ENCODE results near the gene DZANK1.
"Not testable (repeated sequence)": the region's sequence is repeated elsewhere in the genome, so short reads cannot be mapped to it uniquely, and the experiment has no call there.

DZANK1 gene
- 4.5 to 6.6 (median 6.0) reads per million in 3 donors for total RNA-seq

DNA sequence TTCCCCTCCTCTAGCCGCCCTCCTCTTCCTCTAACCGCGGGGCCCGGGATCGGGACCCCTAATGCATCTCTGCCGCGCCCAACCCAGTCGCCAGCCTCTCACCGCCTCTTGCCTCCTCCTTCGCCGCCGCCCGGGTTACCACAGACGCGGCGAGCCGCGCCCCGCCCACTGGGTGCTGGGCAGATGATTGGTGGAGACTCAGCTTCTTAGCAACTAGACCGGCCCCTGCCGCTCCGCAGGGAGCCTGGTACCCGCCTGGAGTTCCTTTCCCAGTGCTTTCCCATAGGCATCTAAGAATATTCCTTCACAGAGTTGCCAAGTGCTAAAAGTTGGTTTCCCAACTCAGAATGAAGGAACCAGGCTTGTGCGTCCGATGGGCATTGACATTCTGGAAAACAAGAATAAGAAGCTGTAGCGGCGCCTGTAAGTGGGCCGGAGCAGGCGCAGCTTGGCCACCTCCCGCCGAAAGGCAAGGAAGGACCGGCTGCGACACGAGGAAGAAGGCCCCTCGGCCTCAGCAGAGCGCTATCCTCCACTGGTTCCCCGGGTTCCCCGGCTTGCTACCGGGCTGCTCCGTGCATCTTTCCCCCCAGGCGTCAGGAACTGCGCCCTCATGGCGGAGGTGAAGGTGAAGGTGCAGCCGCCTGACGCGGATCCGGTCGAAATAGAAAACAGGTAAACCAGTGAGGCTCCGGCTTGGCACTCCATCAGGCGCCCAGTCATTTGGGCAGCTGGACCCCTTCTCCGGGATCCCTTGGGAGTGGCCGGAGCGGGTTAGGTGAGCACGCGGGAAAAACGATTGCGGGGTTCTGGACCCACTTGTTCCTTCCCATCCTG lies at the start of gene DZANK1, which contains the start of gene POLR3F:
Gene DZANK1 (minus strand): TSS at position 137 of the 837 bp plus-strand sequence. CDS start 1,672 bp downstream, outside the sequence.
Gene POLR3F (plus strand): TSS at position 497 of the 837 bp plus-strand sequence. CDS start 117 bp downstream, at position 614.
- Histone ChIP-seq H3K4me3 (ENCODE audit: insufficient read depth, low read depth, low read length, poor library complexity, severe bottlenecking) (peak within 1 kb of the TSS; percentile 72), H3K27ac (ENCODE audit: insufficient read depth, low read length, poor library complexity, severe bottlenecking) (peak within 1 kb of the TSS; percentile 86), H3K36me3 (ENCODE audit: control insufficient read depth, insufficient read depth, low read length) (peaks cover 5% of the 10 kb centered on the region), H3K27me3 (replicated peaks; ENCODE audit: control insufficient read depth, insufficient read depth, low read length, poor library complexity, severe bottlenecking) (no peaks in the 10 kb centered on the region), H3K4me1 (ENCODE audit: control insufficient read depth, insufficient read depth, low read length, poor library complexity, severe bottlenecking) (peaks cover 8% of the 10 kb centered on the region), H3K9me3 (ENCODE audit: control insufficient read depth, low read length) (no peaks in the 10 kb centered on the region)
- DNase-seq = peak; percentile 78 to 87 (median 87)

DNA sequence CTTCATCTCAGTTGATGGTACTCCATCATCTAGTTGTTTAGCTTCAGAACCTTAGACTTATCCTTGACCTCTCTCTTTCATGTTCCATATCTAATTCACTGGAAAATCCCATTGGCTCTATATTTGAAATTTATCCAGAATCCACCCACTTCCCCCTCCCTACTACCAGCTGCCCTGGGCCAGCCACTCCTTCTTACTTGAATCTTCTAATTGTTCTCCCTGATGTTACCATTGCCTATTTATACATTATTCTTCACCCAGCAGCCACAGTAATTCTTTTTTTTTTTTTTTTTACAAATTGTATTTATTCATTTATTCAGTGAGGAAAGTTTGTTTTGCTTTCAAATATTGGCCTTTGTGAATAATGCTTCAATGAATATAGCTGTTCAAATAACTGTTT lies 49.1 kb upstream of the DZANK1 start:
- Histone ChIP-seq H3K9me3 (ENCODE audit: control insufficient read depth, low read length) (no peaks in the 10 kb centered on the region), H3K27ac (ENCODE audit: insufficient read depth, low read length, poor library complexity, severe bottlenecking) (no peak overlapping the region), H3K4me3 (ENCODE audit: insufficient read depth, low read depth, low read length, poor library complexity, severe bottlenecking) (no peak overlapping the region), H3K4me1 (ENCODE audit: control insufficient read depth, insufficient read depth, low read length, poor library complexity, severe bottlenecking) (no peaks in the 10 kb centered on the region), H3K27me3 (replicated peaks; ENCODE audit: control insufficient read depth, insufficient read depth, low read length, poor library complexity, severe bottlenecking) (no peaks in the 10 kb centered on the region), H3K36me3 (ENCODE audit: control insufficient read depth, insufficient read depth, low read length) (peaks cover 40% of the 10 kb centered on the region)
- no peak for DNase-seq

DNA sequence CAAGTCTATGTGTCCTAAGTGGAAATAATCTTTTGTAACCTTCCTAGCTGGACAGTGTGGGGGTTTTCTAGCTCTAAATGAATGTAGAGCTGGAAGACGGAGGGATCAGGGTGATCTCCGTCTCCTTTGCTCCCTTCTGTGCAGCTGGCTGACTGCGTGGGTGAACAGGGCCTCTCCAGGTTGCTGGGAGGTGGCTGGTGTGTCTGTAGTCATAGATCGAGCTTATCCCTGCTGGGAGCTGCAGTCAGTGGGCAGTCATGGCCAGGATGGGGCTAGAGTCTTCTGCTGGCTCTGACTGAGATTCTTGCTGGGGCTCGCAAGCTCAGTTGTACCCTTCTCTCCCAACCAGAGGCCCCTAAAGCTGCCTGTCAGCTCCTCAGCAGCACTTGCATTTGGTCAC lies 47.3 kb upstream of the DZANK1 start:
- Histone ChIP-seq H3K27me3 (replicated peaks; ENCODE audit: control insufficient read depth, insufficient read depth, low read length, poor library complexity, severe bottlenecking) (no peaks in the 10 kb centered on the region), H3K4me1 (ENCODE audit: control insufficient read depth, insufficient read depth, low read length, poor library complexity, severe bottlenecking) (no peaks in the 10 kb centered on the region), H3K27ac (ENCODE audit: insufficient read depth, low read length, poor library complexity, severe bottlenecking) (no peak overlapping the region), H3K9me3 (ENCODE audit: control insufficient read depth, low read length) (no peaks in the 10 kb centered on the region), H3K36me3 (ENCODE audit: control insufficient read depth, insufficient read depth, low read length) (peaks cover 43% of the 10 kb centered on the region), H3K4me3 (ENCODE audit: insufficient read depth, low read depth, low read length, poor library complexity, severe bottlenecking) (no peak overlapping the region)
- no peak for DNase-seq

DNA sequence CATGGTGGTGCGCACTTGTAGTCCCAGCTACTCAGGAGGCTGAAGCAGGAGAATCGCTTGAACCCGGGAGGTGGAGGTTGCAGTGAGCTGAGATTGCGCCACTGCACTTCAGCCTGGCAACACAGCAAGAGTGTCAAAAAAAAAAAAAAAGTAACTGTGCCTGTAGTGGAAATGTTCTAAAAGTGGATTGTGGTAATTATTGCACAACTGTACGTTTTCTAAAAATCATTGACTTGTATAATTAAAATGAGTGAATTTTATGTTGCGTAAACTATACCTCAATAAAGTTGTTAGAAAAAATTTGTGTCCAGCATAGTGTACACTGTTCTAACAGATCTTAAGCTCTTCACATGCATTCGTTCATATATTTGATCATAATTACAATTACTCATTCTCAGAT lies 46.4 kb upstream of the DZANK1 start:
- Histone ChIP-seq H3K4me3 (ENCODE audit: insufficient read depth, low read depth, low read length, poor library complexity, severe bottlenecking) (no peak overlapping the region), H3K4me1 (ENCODE audit: control insufficient read depth, insufficient read depth, low read length, poor library complexity, severe bottlenecking) (peaks cover 2% of the 10 kb centered on the region), H3K27ac (ENCODE audit: insufficient read depth, low read length, poor library complexity, severe bottlenecking) (no peak overlapping the region), H3K36me3 (ENCODE audit: control insufficient read depth, insufficient read depth, low read length) (peaks cover 43% of the 10 kb centered on the region), H3K9me3 (ENCODE audit: control insufficient read depth, low read length) (no peaks in the 10 kb centered on the region), H3K27me3 (replicated peaks; ENCODE audit: control insufficient read depth, insufficient read depth, low read length, poor library complexity, severe bottlenecking) (no peaks in the 10 kb centered on the region)
- no peak for DNase-seq

DNA sequence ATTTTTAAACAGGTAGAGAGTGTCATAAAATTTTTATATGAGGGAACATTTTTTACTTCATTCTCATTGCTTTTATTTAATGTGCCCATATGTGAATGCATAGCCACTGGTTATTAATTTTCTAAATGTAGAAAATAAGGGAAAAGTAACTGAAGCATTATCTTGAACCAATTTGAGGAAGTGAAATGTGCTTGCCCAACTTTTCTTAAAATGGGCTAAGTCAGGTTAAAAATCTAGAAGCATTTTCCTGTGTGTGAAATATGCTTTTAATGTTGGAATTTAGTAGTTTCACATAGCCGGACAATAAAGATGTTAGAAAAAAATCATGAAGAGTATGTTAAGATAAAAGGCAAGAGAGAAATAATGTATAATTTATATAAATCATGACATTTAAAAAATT lies 44.7 kb upstream of the DZANK1 start:
- Histone ChIP-seq H3K36me3 (ENCODE audit: control insufficient read depth, insufficient read depth, low read length) (peaks cover 39% of the 10 kb centered on the region), H3K27ac (ENCODE audit: insufficient read depth, low read length, poor library complexity, severe bottlenecking) (no peak overlapping the region), H3K4me1 (ENCODE audit: control insufficient read depth, insufficient read depth, low read length, poor library complexity, severe bottlenecking) (peaks cover 10% of the 10 kb centered on the region), H3K4me3 (ENCODE audit: insufficient read depth, low read depth, low read length, poor library complexity, severe bottlenecking) (no peak overlapping the region), H3K9me3 (ENCODE audit: control insufficient read depth, low read length) (no peaks in the 10 kb centered on the region), H3K27me3 (replicated peaks; ENCODE audit: control insufficient read depth, insufficient read depth, low read length, poor library complexity, severe bottlenecking) (no peaks in the 10 kb centered on the region)
- DNase-seq = no peak

DNA sequence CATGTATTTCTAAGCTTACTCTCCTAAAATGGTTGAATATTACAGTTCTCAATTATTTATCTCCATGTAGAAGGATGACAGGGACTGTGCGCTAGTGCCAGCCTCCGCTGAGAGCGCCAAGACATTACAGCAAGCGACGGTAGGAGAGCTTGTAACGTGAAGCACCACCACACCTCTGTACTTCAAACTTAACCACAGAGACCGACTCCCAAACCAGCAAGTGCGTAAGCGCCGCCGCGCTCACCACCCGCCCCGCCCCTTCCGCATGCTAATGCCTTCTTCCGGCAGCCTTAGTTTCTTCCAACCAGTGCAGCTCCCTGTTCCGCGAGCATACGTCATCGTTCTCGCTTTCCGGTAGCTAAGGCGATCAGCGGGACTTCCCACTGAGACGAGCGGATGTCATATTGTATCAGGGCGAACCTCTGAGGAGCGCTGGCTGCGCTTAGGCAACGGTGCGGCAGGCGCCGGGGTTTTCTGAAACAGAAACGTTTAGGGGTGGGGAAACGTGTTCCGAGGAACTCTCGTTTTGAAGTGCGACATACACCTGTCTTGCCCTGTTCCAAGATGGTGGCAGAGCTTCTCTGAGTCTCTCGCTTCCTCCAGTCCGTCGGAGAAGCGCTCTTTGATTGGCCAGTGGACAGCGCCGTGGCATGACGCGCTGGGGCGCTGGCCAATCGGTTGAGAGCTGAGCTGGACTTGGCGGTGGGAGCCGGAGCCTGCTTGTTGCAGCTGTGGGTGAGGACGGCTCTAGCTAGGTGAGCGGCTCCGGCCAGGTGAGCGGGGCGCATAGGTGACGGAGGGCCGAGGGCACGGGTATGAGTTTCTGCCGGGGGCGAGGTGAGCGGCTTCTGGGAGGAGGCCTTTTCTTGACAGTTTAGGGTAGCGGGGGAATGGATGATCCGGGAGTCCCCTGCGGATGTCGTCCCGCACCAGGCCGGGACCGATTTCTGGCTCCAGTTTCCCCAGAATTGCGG lies 40.7 kb upstream of the DZANK1 start, which contains the start of gene SEC23B:
Gene SEC23B (plus strand): TSS at position 723 of the 974 bp plus-strand sequence. CDS start 2,896 bp downstream, outside the sequence.
- Histone ChIP-seq H3K9me3 (ENCODE audit: control insufficient read depth, low read length) (no peaks in the 10 kb centered on the region), H3K4me3 (ENCODE audit: insufficient read depth, low read depth, low read length, poor library complexity, severe bottlenecking) (peak within 1 kb of the TSS; percentile 75), H3K27ac (ENCODE audit: insufficient read depth, low read length, poor library complexity, severe bottlenecking) (peak within 1 kb of the TSS; percentile 96), H3K4me1 (ENCODE audit: control insufficient read depth, insufficient read depth, low read length, poor library complexity, severe bottlenecking) (peaks cover 13% of the 10 kb centered on the region), H3K36me3 (ENCODE audit: control insufficient read depth, insufficient read depth, low read length) (peaks cover 10% of the 10 kb centered on the region), H3K27me3 (replicated peaks; ENCODE audit: control insufficient read depth, insufficient read depth, low read length, poor library complexity, severe bottlenecking) (no peaks in the 10 kb centered on the region)
- peak; percentile 96 to 99 (median 96) for DNase-seq

DNA sequence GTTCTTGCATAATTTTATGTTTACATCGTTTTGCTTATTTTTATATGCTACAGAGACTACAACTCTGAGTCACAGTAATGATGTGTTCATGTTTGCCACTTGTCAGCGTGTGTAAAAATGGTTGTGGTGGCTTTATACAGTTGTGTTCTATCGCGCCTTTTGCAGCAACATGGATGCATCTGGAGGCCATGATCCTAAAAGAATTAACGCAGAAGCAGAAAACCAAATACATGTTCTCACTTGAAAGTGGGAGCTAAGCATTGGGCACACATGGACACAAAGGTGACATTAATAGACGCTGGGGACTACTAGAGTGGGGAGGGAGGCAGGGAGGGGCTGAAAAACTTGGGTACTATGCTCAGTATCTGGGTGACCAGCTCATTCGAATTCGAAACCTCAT lies 39.9 kb upstream of the DZANK1 start:
- H3K4me1 ChIP-seq (ENCODE audit: control insufficient read depth, insufficient read depth, low read length, poor library complexity, severe bottlenecking) = peaks cover 13% of the 10 kb centered on the region
- DNase-seq = peak in 1 of 3 donors; percentile 1
- no peaks in the 10 kb centered on the region for H3K27me3 ChIP-seq (replicated peaks; ENCODE audit: control insufficient read depth, insufficient read depth, low read length, poor library complexity, severe bottlenecking)

DNA sequence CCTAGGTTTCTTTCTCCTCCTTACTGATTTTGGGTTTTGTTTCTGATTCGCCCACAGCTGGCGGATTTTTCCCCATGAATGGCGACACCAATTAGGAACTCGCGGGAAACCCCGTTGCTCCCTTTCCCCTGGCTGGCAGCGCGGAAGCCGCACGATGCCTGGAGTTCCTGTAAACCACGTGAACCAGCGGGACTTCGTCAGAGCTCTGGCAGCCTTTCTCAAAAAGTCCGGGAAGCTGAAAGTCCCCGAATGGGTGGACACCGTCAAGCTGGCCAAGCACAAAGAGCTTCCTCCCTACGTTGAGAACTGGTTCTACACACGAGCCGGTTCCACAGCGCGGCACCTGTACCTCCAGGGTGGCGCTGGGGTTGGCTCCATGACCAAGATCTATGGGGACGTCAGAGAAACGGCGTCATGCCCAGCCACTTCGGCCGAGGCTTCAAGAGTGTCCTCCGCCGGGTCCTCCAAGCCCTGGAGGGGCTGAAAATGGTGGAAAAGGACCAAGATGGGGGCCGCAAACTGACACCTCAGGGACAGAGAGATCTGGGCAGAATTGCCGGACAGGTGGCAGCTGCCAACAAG lies 37.7 kb upstream of the DZANK1 start:
- Histone ChIP-seq H3K36me3 (ENCODE audit: control insufficient read depth, insufficient read depth, low read length) (no peaks in the 10 kb centered on the region), H3K27me3 (replicated peaks; ENCODE audit: control insufficient read depth, insufficient read depth, low read length, poor library complexity, severe bottlenecking) (no peaks in the 10 kb centered on the region), H3K9me3 (ENCODE audit: control insufficient read depth, low read length) (no peaks in the 10 kb centered on the region), H3K4me1 (ENCODE audit: control insufficient read depth, insufficient read depth, low read length, poor library complexity, severe bottlenecking) (peaks cover 13% of the 10 kb centered on the region), H3K27ac (ENCODE audit: insufficient read depth, low read length, poor library complexity, severe bottlenecking) (no peak overlapping the region), H3K4me3 (ENCODE audit: insufficient read depth, low read depth, low read length, poor library complexity, severe bottlenecking) (no peak overlapping the region)
- no peak for DNase-seq

More for the DNA sequence above, 39.9 kb upstream of the DZANK1 start:
- no peaks in the 10 kb centered on the region for H3K9me3 ChIP-seq (ENCODE audit: control insufficient read depth, low read length)
- H3K4me3 ChIP-seq (ENCODE audit: insufficient read depth, low read depth, low read length, poor library complexity, severe bottlenecking) = peak overlapping the region; percentile 43
- peaks cover 6% of the 10 kb centered on the region for H3K36me3 ChIP-seq (ENCODE audit: control insufficient read depth, insufficient read depth, low read length)
- peak overlapping the region; percentile 96 for H3K27ac ChIP-seq (ENCODE audit: insufficient read depth, low read length, poor library complexity, severe bottlenecking)

DNA sequence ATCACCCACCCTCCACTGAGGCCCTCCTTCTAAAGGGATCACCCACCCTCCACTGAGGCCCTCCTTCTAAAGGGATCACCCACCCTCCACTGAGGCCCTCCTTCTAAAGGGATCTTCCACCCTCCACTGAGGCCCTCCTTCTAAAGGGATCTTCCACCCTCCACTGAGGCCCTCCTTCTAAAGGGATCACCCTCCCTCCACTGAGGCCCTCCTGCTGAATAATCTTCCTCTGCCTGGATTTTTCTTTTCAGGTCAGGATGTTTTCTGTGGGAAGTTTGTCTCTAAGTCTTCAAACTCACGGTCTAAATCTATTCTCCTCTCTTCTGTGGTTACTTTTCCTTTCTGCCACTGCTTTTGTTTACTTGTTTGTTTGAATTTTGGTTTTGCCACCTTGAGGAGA lies 34.8 kb upstream of the DZANK1 start:
- not testable (repeated sequence) for H3K27ac ChIP-seq (ENCODE audit: insufficient read depth, low read length, poor library complexity, severe bottlenecking); H3K27me3 ChIP-seq (replicated peaks; ENCODE audit: control insufficient read depth, insufficient read depth, low read length, poor library complexity, severe bottlenecking); H3K4me3 ChIP-seq (ENCODE audit: insufficient read depth, low read depth, low read length, poor library complexity, severe bottlenecking); H3K4me1 ChIP-seq (ENCODE audit: control insufficient read depth, insufficient read depth, low read length, poor library complexity, severe bottlenecking); H3K36me3 ChIP-seq (ENCODE audit: control insufficient read depth, insufficient read depth, low read length); H3K9me3 ChIP-seq (ENCODE audit: control insufficient read depth, low read length); DNase-seq

All from effector memory CD4-positive, alpha-beta T cell (primary cell).